GM12891 (cell line): ENCODE results near the gene RCE1.

ENCODE experiments used
- DNase-seq: peaks from one replicate; pipeline ENCODE4 v3.0.0; 2011; ENCODE audit warnings: low spot score; ENCODE audit not compliant: insufficient read length
- FAIRE-seq: peaks from 2 replicates; lab custom pipeline; 2011; peaks lifted over from hg19 to GRCh38; lab: Jason Lieb, UNC
- PAX5 ChIP-seq: IDR thresholded peaks from 2 replicates; pipeline ENCODE4 v1.6.1; 2011; ENCODE audit warnings: low read length, moderate library complexity, mild to moderate bottlenecking; ENCODE audit not compliant: insufficient read depth, severe bottlenecking
- POLR2A ChIP-seq: IDR thresholded peaks from 2 replicates; pipeline ENCODE4 v1.6.1; 2011; ENCODE audit warnings: low read depth, low read length, control low read depth
- POLR2AphosphoS5 ChIP-seq: IDR thresholded peaks from 2 replicates; pipeline ENCODE4 v1.6.1; 2011; ENCODE audit warnings: low read depth, low read length, control low read depth
- POU2F2 ChIP-seq: IDR thresholded peaks from 2 replicates; pipeline ENCODE4 v1.6.1; 2011; ENCODE audit warnings: low read depth, mild to moderate bottlenecking, control low read depth, low read length, moderate library complexity
- SPI1 ChIP-seq: IDR thresholded peaks from 2 replicates; pipeline ENCODE4 v1.6.1; 2011; ENCODE audit warnings: low read depth, low read length, control low read depth
- TAF1 ChIP-seq: IDR thresholded peaks from 2 replicates; pipeline ENCODE4 v1.6.1; 2011; ENCODE audit warnings: low read depth, low read length, control low read depth

The RCE1 gene

GRCh38 chr11:66846671-66847091, 3.4 kb downstream of the RCE1 start:
- DNase-seq: no peak
- no peak for FAIRE-seq
- no peak for TF ChIP-seq TAF1
- no peak for TF ChIP-seq POLR2AphosphoS5

DNA sequence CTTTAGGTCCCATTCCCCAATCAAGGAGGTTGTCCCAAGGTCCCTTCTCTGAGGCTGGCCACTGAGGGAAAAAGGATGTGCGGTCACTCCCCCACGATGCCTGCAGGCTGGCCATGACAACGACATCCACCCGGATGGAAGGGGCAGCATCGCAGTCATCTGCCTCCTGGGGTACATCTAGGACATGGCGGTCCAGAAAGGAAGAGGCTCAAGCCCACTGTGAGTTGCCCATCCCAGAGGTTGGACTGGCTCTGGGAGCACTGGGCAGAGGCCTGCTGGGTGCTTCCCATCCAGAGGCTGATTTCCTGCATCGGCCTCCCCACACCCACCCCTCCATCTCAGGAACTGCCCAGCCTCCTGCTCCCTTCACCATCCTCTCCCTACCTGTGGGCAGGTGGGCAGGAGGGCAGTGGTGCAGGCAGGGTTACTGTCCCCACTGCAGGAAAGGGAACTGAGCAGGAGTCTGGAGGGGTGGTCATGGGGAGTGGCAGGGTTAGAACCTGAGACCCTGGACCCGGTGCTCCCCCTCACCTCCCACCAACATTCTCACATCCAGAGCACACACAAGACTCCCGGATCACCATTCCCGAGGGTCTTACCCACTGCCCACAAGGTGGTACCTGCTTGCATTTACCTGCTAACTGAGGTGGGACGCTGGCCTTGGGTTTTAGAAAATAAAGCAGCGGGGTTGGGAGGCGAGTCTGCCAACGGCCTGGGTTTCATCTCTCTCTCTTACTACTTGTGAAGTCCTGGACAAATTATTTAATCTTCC, 4.4 kb downstream of the RCE1 start:
- TF ChIP-seq POLR2AphosphoS5 (peak; percentile 41; the same call in 1 of the 2 replicates), POLR2A (no peak), POU2F2 (no peak)
- DNase-seq (no peak), FAIRE-seq (no peak)

DNA sequence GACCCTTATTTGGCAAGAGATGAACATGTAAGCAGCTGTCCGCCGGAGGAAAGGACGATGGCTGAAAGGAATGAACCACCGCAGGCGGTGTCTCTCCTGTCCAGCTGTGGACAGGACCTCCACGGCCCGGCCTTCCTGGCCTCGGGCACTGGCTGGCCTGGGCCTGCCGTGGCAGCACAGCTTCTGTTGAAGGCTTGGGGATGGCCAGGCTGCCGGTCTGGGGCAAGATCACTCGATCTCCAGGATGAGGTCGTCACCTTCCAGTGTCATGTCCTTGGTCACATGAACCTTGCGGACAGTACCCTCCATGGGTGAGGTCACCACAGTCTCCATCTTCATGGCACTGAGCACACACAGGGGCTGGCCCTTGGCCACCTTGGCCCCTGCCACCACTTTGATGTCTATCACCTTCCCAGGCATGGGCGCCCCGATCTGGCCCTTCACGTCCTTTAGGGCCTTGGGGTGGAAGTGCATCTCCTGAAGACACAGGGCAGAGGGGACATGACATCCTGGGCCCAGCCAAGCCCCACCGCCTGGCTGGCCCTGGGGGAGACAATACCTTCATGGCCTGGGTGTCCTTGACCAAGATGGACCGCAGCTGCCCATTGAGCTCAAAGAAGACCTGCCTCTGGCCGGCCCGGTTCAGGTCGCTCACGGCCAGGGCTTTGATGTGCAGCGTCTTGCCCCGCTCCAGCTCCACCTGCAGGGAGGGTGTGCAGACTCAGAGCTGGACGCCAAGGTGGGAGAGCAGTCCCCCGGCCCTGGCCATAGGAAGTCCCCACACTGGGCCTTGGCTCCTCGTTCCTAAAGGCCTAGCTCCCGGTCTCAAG, 5.6 kb downstream of the RCE1 start:
- no peak for TF ChIP-seq POU2F2
- no peak for TF ChIP-seq POLR2A
- no peak for TF ChIP-seq TAF1
- TF ChIP-seq SPI1: no peak
- no peak for TF ChIP-seq POLR2AphosphoS5
- no peak for TF ChIP-seq PAX5
- peak; percentile 12 for DNase-seq
- no peak for FAIRE-seq

DNA sequence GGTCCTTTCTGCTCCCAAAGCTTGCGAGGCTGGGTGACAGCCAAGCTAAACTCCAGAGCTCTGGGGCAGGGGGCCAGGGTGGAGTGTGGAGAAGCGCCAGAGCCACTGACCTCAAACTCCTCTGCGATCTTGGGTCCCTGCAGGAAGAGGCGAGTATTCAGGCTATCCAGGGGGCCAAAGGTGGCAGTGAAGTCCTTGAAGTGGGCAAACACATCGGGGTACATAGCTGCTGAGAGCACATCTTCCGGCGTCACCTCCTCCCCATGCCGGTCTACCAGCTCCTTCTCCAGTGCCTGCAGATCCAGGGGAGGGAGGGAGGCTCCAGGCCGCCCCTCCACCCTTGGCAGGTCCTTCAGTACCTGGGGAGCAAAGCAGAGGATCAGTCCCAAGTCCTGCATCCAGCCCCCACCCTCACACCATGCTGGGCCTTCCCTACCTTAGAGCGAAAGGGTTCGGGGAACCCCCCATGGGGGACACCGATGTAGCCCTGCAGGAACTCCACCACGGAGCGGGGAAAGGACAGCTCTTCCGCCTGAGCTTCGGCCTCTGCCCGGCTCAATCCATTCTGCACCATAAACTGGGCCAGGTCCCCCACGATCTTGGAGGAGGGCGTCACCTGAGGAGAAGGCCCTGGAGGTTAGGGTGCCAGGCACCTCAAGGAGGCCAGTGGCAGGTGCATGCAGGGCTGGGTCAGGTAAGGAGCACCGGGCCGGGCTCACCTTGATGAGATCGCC, 6.4 kb downstream of the RCE1 start:
- FAIRE-seq (no peak), DNase-seq (peak; percentile 11)
- TF ChIP-seq SPI1 (no peak), POLR2AphosphoS5 (no peak), POLR2A (no peak), POU2F2 (no peak)

DNA sequence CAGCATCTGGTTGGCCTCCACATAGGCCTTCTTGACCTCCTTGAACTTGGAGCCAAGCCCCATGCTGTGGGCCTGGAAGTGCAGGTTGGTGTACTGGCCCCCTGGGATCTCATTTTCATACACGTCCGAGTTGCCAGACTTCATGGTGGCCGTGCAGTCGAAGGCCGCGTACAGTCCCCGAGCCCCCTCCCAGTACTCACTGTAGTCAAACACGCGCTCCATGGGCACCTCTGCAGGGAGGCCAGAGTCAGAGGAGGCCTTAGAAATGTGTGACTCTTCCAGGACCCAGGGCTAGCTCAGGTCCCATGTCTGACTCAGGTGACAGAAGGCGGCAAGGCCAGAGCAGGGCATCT, 7.0 kb downstream of the RCE1 start:
- no peak for DNase-seq
- no peak for TF ChIP-seq POLR2A
- TF ChIP-seq TAF1: no peak
- TF ChIP-seq POU2F2: no peak
- no peak for TF ChIP-seq PAX5
- TF ChIP-seq POLR2AphosphoS5: no peak
- TF ChIP-seq SPI1: no peak
- FAIRE-seq: no peak

DNA sequence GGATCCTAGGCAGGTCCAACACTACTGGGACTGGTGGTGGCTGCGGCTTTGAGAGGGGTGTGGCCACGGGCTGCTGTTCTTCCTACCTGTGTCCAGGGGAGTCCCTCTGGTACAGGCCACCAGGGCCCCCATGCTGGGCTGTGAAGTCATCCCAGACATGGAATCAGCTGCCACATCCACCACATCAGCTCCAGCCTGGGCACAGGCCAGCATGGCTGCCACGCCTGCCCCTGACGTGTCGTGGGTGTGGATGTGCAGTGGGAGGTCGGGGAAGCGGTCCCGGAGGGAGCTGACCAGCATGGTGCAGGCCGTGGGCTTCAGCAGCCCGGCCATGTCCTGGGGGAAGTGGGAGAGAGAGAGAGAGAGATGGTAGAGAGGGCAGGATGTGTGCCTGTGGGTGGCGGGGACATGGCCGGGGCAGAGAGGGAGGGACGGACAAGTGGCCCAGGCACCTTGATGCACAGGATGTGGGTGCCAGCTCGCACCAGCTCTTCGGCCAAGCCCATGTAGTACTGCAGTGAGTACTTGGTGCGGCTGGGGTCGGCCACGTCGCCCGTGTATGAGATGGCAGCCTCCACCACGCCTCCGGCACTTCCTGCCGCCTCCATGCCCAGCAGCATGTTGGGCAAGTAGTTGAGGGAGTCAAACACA, 7.5 kb downstream of the RCE1 start:
- FAIRE-seq (no peak), DNase-seq (peak; percentile 12)
- TF ChIP-seq POLR2AphosphoS5 (no peak), POU2F2 (no peak), SPI1 (no peak), POLR2A (no peak), PAX5 (no peak), TAF1 (no peak)

- TF ChIP-seq POLR2A (no peak), SPI1 (no peak), POU2F2 (no peak), POLR2AphosphoS5 (no peak), TAF1 (no peak), PAX5 (no peak)
These were observed 8.0 kb downstream of the RCE1 start for GRCh38 chr11:66851239-66851596.

DNA sequence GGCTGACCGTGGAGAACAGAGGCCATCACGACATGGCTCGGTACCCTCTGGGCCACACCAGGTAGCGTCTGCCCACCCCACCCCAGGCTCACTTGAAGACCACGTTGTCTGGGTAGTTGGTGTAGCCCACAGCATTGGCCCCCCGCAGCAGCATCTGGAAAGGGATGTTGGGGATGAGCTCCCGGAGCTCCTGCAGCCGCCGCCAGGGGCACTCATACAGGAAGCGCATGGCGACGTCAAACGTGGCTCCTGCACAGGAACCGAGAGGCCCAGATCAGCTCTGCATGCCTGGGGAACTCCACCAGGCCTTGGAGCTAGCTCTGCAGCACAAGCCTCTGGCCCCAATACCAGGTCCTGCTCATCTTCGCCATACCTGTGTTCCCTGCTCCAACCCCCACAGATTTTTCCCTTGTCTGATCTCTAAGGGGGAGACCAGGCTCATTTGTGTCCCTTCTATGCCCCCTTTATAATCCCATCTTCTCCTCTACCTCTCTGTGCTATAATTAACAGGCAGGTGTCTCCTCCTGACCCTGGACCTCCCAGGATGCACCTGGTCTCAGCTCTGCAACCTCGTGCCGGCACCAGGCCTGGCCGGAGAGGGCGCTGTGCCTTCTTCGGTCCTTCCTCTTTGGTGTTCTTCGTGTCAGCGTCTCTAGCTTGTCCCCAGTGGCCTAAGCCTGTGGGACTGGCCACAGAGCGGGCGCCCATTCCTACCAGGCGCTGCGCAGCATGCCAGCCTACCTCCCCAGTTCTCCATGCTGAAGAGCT, 8.6 kb downstream of the RCE1 start:
- TF ChIP-seq SPI1 (peak; percentile 25; the same call in 1 of the 2 replicates), TAF1 (no peak)
- DNase-seq: peak; percentile 74
- peak; percentile 81 for FAIRE-seq

More at GRCh38 chr11:66851239-66851596, 8.0 kb downstream of the RCE1 start:
- FAIRE-seq: peak; percentile 40
- DNase-seq: peak; percentile 12
